ENCODE results near the gene CNRIP1.

DNA sequence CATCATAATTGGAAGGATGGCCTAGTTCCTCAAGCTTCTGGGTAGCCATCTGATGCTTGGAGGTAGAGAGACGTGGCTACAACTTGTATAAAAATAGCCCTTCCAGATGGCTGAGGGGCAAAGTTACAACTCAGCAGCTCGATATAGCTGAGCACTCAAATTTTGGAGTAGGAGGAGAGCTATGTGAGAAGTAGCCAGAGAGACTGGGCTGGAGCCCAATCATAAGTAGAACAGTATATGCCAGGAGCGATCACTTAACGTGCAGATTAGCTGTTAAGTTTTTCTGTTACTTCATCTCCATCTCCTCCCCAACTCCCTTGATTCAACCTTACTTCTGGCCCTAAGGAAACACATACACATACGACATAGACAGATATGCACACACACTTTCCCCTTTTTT is 28.8 kb downstream of the CNRIP1 start:
- no peak for TF ChIP-seq POLR2A (IDR thresholded peaks at IDR 0.05)
- TF ChIP-seq, protein P1, sequence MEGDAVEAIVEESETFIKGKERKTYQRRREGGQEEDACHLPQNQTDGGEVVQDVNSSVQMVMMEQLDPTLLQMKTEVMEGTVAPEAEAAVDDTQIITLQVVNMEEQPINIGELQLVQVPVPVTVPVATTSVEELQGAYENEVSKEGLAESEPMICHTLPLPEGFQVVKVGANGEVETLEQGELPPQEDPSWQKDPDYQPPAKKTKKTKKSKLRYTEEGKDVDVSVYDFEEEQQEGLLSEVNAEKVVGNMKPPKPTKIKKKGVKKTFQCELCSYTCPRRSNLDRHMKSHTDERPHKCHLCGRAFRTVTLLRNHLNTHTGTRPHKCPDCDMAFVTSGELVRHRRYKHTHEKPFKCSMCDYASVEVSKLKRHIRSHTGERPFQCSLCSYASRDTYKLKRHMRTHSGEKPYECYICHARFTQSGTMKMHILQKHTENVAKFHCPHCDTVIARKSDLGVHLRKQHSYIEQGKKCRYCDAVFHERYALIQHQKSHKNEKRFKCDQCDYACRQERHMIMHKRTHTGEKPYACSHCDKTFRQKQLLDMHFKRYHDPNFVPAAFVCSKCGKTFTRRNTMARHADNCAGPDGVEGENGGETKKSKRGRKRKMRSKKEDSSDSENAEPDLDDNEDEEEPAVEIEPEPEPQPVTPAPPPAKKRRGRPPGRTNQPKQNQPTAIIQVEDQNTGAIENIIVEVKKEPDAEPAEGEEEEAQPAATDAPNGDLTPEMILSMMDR (IDR thresholded peaks at IDR 0.05 in 8 of 11, conservative IDR thresholded peaks at IDR 0.05 in 3 of 11) = no peak

Data from spleen (tissue), 7 donors.